Cardiac fibroblast (primary cell): ENCODE measurements around the gene SUMO4.

ENCODE experiments used
- DNase-seq, 2 donors: peaks; one replicate each; pipeline versions ENCODE4 v3.0.0 to v3.0.0-alpha.2; 2010; ENCODE audit warnings: low read depth in 2 of 2
- H3K4me3 ChIP-seq, 2 donors: replicated peaks in 1 of 2; 1 replicate in 1 of 2; 2 replicates in 1 of 2; pipeline ENCODE4 v1.5.1; 2011; ENCODE audit warnings: low read depth in 2 of 2, low read length in 2 of 2, mild to moderate bottlenecking in 2 of 2, moderate library complexity in 1 of 2
- CTCF ChIP-seq: IDR thresholded peaks from one replicate; pipeline ENCODE4 v1.5.1; 2011; ENCODE audit warnings: low read depth, mild to moderate bottlenecking, low read length, inconsistent platforms

The SUMO4 gene

GRCh38 chr6:149414821-149415220 lies 14.8 kb downstream of the SUMO4 start:
- no peak overlapping the region for H3K4me3 ChIP-seq
- DNase-seq, result no peak
- TF ChIP-seq CTCF, result no peak

DNA sequence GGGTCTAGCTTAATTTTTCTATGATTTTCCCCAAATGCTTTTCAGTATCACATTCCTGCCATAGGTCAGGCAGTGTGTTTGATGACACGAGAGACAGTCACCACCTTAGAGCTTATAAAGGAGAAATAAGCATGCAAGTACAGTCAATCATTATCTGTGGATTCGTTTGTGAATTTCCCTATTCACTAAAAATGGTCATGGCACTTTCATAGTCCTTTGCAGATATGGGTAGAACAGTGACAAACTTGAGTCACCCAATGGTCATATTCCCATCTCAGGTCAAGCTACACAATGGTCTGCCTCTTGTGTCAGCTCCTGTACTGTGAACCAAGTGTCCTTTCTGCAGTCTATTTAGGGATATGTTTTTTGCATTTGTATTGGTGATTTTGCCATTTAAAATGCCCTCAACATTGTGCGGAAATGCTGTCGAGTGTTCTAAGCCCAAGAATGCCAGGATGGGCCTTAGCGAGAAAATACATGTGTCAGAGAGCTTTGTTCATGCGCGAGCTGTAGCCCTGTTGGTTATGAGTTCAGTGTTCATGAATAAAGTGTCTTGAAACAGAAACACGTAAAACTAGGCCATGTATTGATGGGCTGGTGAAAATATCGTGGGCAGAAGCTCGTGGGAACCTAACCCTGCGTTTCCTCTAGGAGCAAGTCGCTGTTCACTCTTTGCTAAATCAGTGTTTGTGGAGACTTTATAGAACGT lies 19.8 kb downstream of the SUMO4 start:
- TF ChIP-seq CTCF, result no peak
- no peak overlapping the region for H3K4me3 ChIP-seq
- no peak for DNase-seq

DNA sequence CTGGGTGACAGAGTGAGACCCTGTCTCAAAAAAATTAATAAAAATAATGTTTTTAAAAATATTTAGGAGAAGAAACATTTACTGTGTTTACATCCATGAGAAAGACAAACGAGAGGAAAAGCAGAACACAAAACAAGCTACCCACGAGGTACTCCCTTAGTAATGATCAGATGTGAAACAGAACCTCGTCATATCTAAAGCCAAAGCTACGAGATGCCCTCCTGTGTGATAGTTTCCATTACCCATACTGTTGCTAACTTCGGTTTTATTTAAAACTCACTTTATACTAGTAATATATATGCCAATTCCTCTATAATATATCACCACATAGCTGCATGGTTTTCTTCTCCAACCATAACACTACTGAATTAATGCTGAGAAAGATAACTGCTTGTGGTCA lies 21.1 kb downstream of the SUMO4 start:
- DNase-seq, result no peak
- no peak for TF ChIP-seq CTCF
- H3K4me3 ChIP-seq, result no peak overlapping the region

DNA sequence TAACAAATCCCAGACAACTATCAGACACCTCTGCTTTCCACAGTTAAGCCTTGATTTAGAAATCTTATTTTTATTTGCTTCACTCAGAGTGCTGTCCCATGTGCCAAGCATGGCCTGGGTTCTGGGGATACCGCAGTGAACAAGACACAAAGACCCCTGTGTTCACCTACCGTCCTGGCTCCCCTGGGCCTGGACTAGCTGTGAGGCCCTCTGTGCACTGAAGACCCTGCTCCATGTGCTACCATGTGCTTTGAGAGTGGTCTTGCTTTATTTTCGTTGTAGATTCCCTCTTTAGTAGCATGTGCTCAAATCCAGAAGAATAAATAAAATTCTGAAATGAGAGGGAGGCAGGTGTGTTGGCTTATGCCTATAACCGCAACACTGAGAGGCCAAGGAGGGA lies 22.5 kb downstream of the SUMO4 start:
- H3K4me3 ChIP-seq, result no peak overlapping the region
- DNase-seq, result no peak
- TF ChIP-seq CTCF, result no peak

DNA sequence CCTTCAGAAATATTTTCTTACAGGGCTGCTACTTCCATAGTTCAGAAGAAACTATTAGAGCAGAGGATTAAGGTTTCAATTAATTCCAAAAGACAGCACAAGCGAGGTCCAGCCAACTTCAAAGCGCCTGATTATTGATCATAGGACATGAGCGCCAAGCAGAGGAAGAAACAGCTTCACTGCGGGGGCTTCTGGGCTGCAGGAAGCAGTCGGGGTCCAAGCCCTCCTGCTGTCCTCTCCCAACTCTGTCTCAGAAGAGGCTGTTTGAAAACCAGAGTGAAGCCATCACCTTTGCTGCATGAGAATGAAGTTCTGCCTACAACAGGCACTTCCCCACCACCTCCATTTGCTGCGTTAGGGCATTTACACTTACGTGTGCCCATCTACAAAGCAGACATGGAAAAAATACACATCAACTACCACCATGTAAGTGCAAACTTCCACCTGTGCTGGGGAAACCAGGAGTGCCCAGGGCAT lies 23.9 kb downstream of the SUMO4 start:
- TF ChIP-seq CTCF, result no peak
- DNase-seq, result no peak
- no peak overlapping the region for H3K4me3 ChIP-seq

DNA sequence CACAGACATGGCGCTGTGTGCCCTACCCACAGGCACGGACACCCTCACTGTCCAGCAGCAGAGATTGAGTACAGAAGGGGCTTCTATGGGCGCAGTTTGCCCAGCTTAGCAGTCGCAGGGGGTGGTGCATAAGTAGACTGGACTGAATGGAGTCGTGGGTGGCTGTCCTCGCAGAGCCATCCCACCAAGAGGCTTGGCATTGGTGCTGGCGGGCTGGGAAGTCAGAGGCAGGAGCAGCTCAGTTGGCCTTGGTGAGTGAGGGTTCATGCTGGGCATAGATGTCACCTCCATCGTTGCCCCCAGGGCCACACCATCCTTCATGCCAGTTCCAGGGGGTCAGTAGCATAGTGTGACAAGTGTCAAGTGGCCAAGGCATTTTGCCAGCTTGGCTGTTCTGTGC lies 25.2 kb downstream of the SUMO4 start:
- TF ChIP-seq CTCF, result no peak
- H3K4me3 ChIP-seq, result no peak overlapping the region
- no peak for DNase-seq

GRCh38 chr6:149425754-149426153 lies 25.7 kb downstream of the SUMO4 start:
- DNase-seq, result no peak
- TF ChIP-seq CTCF, result no peak
- no peak overlapping the region for H3K4me3 ChIP-seq
